ENCODE data around the gene FBXW4. TPM values are rescaled to one million over a fixed set of nuclear protein-coding genes. Genes with fewer than 3 reads are reported as not detected.
"Not testable (repeated sequence)": the region's sequence is repeated elsewhere in the genome, so short reads cannot be mapped to it uniquely, and the experiment has no call there.

The FBXW4 gene
- polyA plus RNA-seq, 6 donors from 2014 or later = 0.50 to 13.8 (median 7.1) TPM

- ATAC-seq (ENCODE audit: low read depth in 2 of 2) = no peak
- Mint-ChIP-seq H3K4me1 (no peaks in the 10 kb centered on the region), H3K4me3 (no peak overlapping the region), H3K27me3 (no peaks in the 10 kb centered on the region), H3K36me3 (no peaks in the 10 kb centered on the region), H3K9me3 (no peaks in the 10 kb centered on the region), H3K27ac (peak overlapping the region in 1 of 6 donors; percentile 91)
- DNase-seq = no peak
These were observed 97.7 kb downstream of the FBXW4 start for GRCh38 chr10:101597091-101597900.

- Mint-ChIP-seq H3K9me3 (no peaks in the 10 kb centered on the region), H3K27me3 (peaks cover 0 to under 1% (median 0%) of the 10 kb centered on the region in 3 donors), H3K4me1 (no peaks in the 10 kb centered on the region), H3K36me3 (no peaks in the 10 kb centered on the region), H3K4me3 (no peak overlapping the region), H3K27ac (no peak overlapping the region)
- DNase-seq = no peak
- no peak for ATAC-seq (ENCODE audit: low read depth in 2 of 2)
These were observed 99.2 kb downstream of the FBXW4 start for GRCh38 chr10:101595591-101596433.

GRCh38 chr10:101593331-101593730 is 101.6 kb downstream of the FBXW4 start:
- not testable (repeated sequence) for DNase-seq; H3K27ac Mint-ChIP-seq; H3K4me1 Mint-ChIP-seq; ATAC-seq (ENCODE audit: low read depth in 2 of 2); H3K36me3 Mint-ChIP-seq; H3K4me3 Mint-ChIP-seq; H3K27me3 Mint-ChIP-seq; H3K9me3 Mint-ChIP-seq

- DNase-seq (no peak), ATAC-seq (ENCODE audit: low read depth in 2 of 2) (no peak)
- peaks cover 0 to 7% (median 0%) of the 10 kb centered on the region in 3 donors for H3K27me3 Mint-ChIP-seq
- peak overlapping the region; percentile 95 to 98 (median 97) for H3K4me3 Mint-ChIP-seq
- peaks cover 0 to 12% of the 10 kb centered on the region in 2 donors for H3K36me3 Mint-ChIP-seq
- H3K4me1 Mint-ChIP-seq = peaks cover 19 to 37% (median 20%) of the 10 kb centered on the region in 3 donors
- peak overlapping the region in 2 of 6 donors; percentile 87 to 88 for H3K27ac Mint-ChIP-seq
- H3K9me3 Mint-ChIP-seq = no peaks in the 10 kb centered on the region
These were observed 106.1 kb downstream of the FBXW4 start for GRCh38 chr10:101588879-101589278.

- peak; percentile 84 for DNase-seq
- Mint-ChIP-seq H3K4me3 (peak within 1 kb of the TSS; percentile 95 to 98 (median 97)), H3K27ac (peak within 1 kb of the TSS; percentile 75 to 94 (median 91)), H3K9me3 (no peaks in the 10 kb centered on the region), H3K36me3 (peaks cover 0 to 12% of the 10 kb centered on the region in 2 donors), H3K27me3 (peaks cover 0 to 7% (median 0%) of the 10 kb centered on the region in 3 donors), H3K4me1 (peaks cover 19 to 37% (median 24%) of the 10 kb centered on the region in 3 donors)
- peak; percentile 89 to 91 for ATAC-seq (ENCODE audit: low read depth in 2 of 2)
These were observed 107.0 kb downstream of the FBXW4 start, which contains the start of the genes DPCD and POLL for GRCh38 chr10:101587725-101588653. Gene DPCD, plus strand, starts transcription at chr10:101588321. Its CDS starts 16 bp downstream, at chr10:101588337. Gene POLL, minus strand, starts transcription at chr10:101588257. Its CDS starts 897 bp downstream, at chr10:101587360.

- Mint-ChIP-seq H3K4me1 (peaks cover 19 to 37% (median 24%) of the 10 kb centered on the region in 3 donors), H3K27ac (no peak overlapping the region), H3K27me3 (peaks cover 0 to 6% (median 0%) of the 10 kb centered on the region in 3 donors), H3K9me3 (no peaks in the 10 kb centered on the region), H3K4me3 (peak overlapping the region in 3 of 8 donors; percentile 70 to 97 (median 70)), H3K36me3 (peaks cover 7 to 12% of the 10 kb centered on the region in 2 donors)
- ATAC-seq (ENCODE audit: low read depth in 2 of 2) (no peak), DNase-seq (no peak)
These were observed 109.1 kb downstream of the FBXW4 start for GRCh38 chr10:101585841-101586240.

GRCh38 chr10:101580486-101581399 is 114.2 kb downstream of the FBXW4 start:
- no peaks in the 10 kb centered on the region for H3K9me3 Mint-ChIP-seq
- DNase-seq (no peak), ATAC-seq (ENCODE audit: low read depth in 2 of 2) (no peak)
- no peaks in the 10 kb centered on the region for H3K27me3 Mint-ChIP-seq
- peaks cover 7 to 26% of the 10 kb centered on the region in 2 donors for H3K36me3 Mint-ChIP-seq
- no peak overlapping the region for H3K4me3 Mint-ChIP-seq
- H3K4me1 Mint-ChIP-seq = peaks cover 0 to 9% (median 4%) of the 10 kb centered on the region in 3 donors
- H3K27ac Mint-ChIP-seq = no peak overlapping the region

- Mint-ChIP-seq H3K4me1 (peaks cover 0 to 9% (median 4%) of the 10 kb centered on the region in 3 donors), H3K9me3 (no peaks in the 10 kb centered on the region), H3K27me3 (no peaks in the 10 kb centered on the region), H3K27ac (no peak overlapping the region), H3K36me3 (peaks cover 7 to 18% of the 10 kb centered on the region in 2 donors), H3K4me3 (no peak overlapping the region)
- DNase-seq (no peak), ATAC-seq (ENCODE audit: low read depth in 2 of 2) (no peak)
These were observed 115.5 kb downstream of the FBXW4 start for GRCh38 chr10:101579516-101579870.

- Mint-ChIP-seq H3K9me3 (no peaks in the 10 kb centered on the region), H3K27ac (peak overlapping the region in 2 of 6 donors; percentile 14 to 18), H3K4me1 (peaks cover 0 to 5% (median 4%) of the 10 kb centered on the region in 3 donors), H3K4me3 (no peak overlapping the region), H3K27me3 (no peaks in the 10 kb centered on the region), H3K36me3 (peaks cover 7 to 14% of the 10 kb centered on the region in 2 donors)
- DNase-seq = no peak
- no peak for ATAC-seq (ENCODE audit: low read depth in 2 of 2)
These were observed 116.0 kb downstream of the FBXW4 start for GRCh38 chr10:101578803-101579515.

GRCh38 chr10:101578192-101578591 is 116.8 kb downstream of the FBXW4 start:
- no peak for ATAC-seq (ENCODE audit: low read depth in 2 of 2)
- Mint-ChIP-seq H3K27ac (peak overlapping the region in 2 of 6 donors; percentile 33 to 83), H3K4me1 (peaks cover 0 to 5% (median 0%) of the 10 kb centered on the region in 3 donors)

GRCh38 chr10:101577121-101577871 is 117.7 kb downstream of the FBXW4 start:
- no peak overlapping the region for H3K4me3 Mint-ChIP-seq
- peaks cover 0 to 5% (median 0%) of the 10 kb centered on the region in 3 donors for H3K4me1 Mint-ChIP-seq
- no peak overlapping the region for H3K27ac Mint-ChIP-seq
- DNase-seq (no peak), ATAC-seq (ENCODE audit: low read depth in 2 of 2) (no peak)
- no peaks in the 10 kb centered on the region for H3K9me3 Mint-ChIP-seq
- no peaks in the 10 kb centered on the region for H3K27me3 Mint-ChIP-seq
- H3K36me3 Mint-ChIP-seq = peaks cover 7 to 14% of the 10 kb centered on the region in 2 donors

More at GRCh38 chr10:101578192-101578591, 116.8 kb downstream of the FBXW4 start:
- Mint-ChIP-seq H3K4me3 (no peak overlapping the region), H3K9me3 (no peaks in the 10 kb centered on the region), H3K36me3 (peaks cover 7 to 14% of the 10 kb centered on the region in 2 donors), H3K27me3 (no peaks in the 10 kb centered on the region)
- no peak for DNase-seq
